Measurements from ENCODE around the gene GNAQ. TPM values are rescaled to one million over a fixed set of nuclear protein-coding genes. Genes with fewer than 3 reads are reported as not detected.
A peak's percentile ranks its signal among the peaks of the same experiment; 100 is the strongest.

GNAQ gene
- total RNA-seq, 1 experiment from 2014 or later: 55.5 TPM

GRCh38 chr9:77899679-77900354 is 131.8 kb downstream of the GNAQ start (continued):
- TF ChIP-seq PREB (CRISPR knock-in tag; IDR thresholded peaks at IDR 0.05; ENCODE audit: borderline replicate concordance) (no peak), JUN (CRISPR knock-in tag; IDR thresholded peaks at IDR 0.05) (no peak), SOX15 (CRISPR knock-in tag; IDR thresholded peaks at IDR 0.05) (no peak)

GRCh38 chr9:77898864-77899263 is 132.7 kb downstream of the GNAQ start:
- DNase-seq (ENCODE audit: low spot score): no peak
- peaks cover 7% of the 10 kb centered on the region; the same call in 1 of the 2 replicates for H3K36me3 Mint-ChIP-seq
- no peak overlapping the region for H3K4me3 Mint-ChIP-seq
- no peak for TF ChIP-seq NR1H2 (CRISPR knock-in tag; IDR thresholded peaks at IDR 0.05)
- TF ChIP-seq TEAD4 (CRISPR knock-in tag; IDR thresholded peaks at IDR 0.05): no peak
- no peak for TF ChIP-seq SP1 (CRISPR knock-in tag; conservative IDR thresholded peaks at IDR 0.05)
- no peak for TF ChIP-seq ZNF512 (CRISPR knock-in tag; IDR thresholded peaks at IDR 0.05; ENCODE audit: borderline replicate concordance)
- TF ChIP-seq ZSCAN18 (CRISPR knock-in tag; IDR thresholded peaks at IDR 0.05): no peak
- no peak for TF ChIP-seq TEAD1 (CRISPR knock-in tag; IDR thresholded peaks at IDR 0.05)
- peaks cover 19% of the 10 kb centered on the region for H3K4me1 Mint-ChIP-seq
- H3K27me3 Mint-ChIP-seq (ENCODE audit: low read depth): no peaks in the 10 kb centered on the region
- POLR2A ChIA-PET: no interaction called here
- ATAC-seq: no peak
- H3K9me3 Mint-ChIP-seq: peaks cover 3% of the 10 kb centered on the region; the same call in 1 of the 2 replicates
- CTCF ChIA-PET: no interaction called here
- H3K27ac Mint-ChIP-seq: no peak overlapping the region

- H3K27me3 Mint-ChIP-seq (ENCODE audit: low read depth): no peaks in the 10 kb centered on the region
- POLR2A ChIA-PET: no interaction called here
- H3K9me3 Mint-ChIP-seq: peaks cover 3% of the 10 kb centered on the region; the same call in 1 of the 2 replicates
- ATAC-seq (peak; percentile 85), DNase-seq (ENCODE audit: low spot score) (peak; percentile 44)
- H3K4me1 Mint-ChIP-seq: peaks cover 36% of the 10 kb centered on the region
- TF ChIP-seq ELF4 (CRISPR knock-in tag; IDR thresholded peaks at IDR 0.05; ENCODE audit: low read depth) (no peak), ZNF416 (CRISPR knock-in tag; IDR thresholded peaks at IDR 0.05) (no peak), NFE2L1 (CRISPR knock-in tag; IDR thresholded peaks at IDR 0.05) (no peak), USF2 (CRISPR knock-in tag; IDR thresholded peaks at IDR 0.05) (no peak), SOX15 (CRISPR knock-in tag; IDR thresholded peaks at IDR 0.05) (no peak)
- H3K4me3 Mint-ChIP-seq: no peak overlapping the region
- H3K36me3 Mint-ChIP-seq: peaks cover 7% of the 10 kb centered on the region; the same call in 1 of the 2 replicates
- CTCF ChIA-PET: interaction anchor here (0.6 to 1.8 kb wide), 18 partner anchors 10 to 224 kb away, joined by 3 to 6 read pairs (median 4); no protein-coding TSS in a partner anchor
- H3K27ac Mint-ChIP-seq: no peak overlapping the region
Observed at GRCh38 chr9:77896938-77897667, 134.5 kb downstream of the GNAQ start.

Measured in WTC11 (cell line).